ENCODE data around the gene CTNNA1. TPM values are rescaled to one million over a fixed set of nuclear protein-coding genes. Genes with fewer than 3 reads are reported as not detected.

Gene CTNNA1
- total and polyA plus RNA-seq, 2 donors from 2014 or later: 177 to 463 TPM

DNA sequence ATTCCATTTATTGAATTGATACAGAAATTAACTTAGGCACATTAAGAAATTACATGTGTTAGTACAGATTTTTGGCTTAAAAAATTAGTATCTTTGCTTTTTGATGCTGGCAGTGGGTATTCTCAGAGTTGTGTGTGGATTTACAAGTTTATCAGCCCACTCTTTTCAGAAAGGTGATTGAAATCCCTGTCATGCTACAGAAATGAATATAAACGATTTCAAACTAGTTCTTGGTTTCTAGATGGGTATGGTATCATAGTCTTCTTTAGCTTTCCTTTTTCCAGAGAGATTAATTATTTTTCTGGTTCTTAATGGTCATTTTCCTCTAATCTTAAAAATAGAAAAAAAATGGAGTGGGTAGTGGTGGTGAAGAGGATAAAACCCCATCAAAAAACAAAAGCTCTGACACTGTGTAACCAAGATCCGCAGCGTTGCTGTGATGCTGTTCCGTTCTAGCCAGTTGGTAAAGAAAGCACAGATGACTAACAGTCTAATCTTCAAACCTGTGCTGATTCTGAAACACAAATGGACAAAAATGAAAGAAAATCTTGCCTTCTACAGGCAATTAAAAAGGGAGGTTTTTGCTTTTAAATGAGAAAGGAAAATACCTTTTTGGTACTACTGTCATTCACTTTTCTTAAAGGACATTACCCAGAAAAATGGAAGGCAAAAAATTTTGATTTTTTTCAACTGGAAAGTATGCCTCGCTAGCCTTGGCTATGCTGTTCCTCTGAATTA is 116.7 kb downstream of the CTNNA1 start:
- Histone ChIP-seq H3K4me3 (ENCODE audit: low read length in 3 of 3) (no peak overlapping the region), H3K4me1 (ENCODE audit: control insufficient read depth in 2 of 3, insufficient read depth in 2 of 3, low read depth in 1 of 3, low read length in 3 of 3) (peaks cover 3 to 8% (median 7%) of the 10 kb centered on the region in 3 donors), H3K9ac (ENCODE audit: low read length in 3 of 3) (no peak overlapping the region), H3K27ac (ENCODE audit: low read depth in 2 of 2, low read length in 2 of 2) (no peak overlapping the region), H3K9me3 (ENCODE audit: control insufficient read depth in 2 of 3, insufficient read depth in 1 of 3, low read length in 3 of 3) (no peaks in the 10 kb centered on the region), H3K36me3 (ENCODE audit: control insufficient read depth in 2 of 3, insufficient read depth in 3 of 3, low read length in 3 of 3) (no peaks in the 10 kb centered on the region), H3K27me3 (ENCODE audit: control insufficient read depth, insufficient read depth, low read length) (no peaks in the 10 kb centered on the region)
- TF ChIP-seq, protein P1, sequence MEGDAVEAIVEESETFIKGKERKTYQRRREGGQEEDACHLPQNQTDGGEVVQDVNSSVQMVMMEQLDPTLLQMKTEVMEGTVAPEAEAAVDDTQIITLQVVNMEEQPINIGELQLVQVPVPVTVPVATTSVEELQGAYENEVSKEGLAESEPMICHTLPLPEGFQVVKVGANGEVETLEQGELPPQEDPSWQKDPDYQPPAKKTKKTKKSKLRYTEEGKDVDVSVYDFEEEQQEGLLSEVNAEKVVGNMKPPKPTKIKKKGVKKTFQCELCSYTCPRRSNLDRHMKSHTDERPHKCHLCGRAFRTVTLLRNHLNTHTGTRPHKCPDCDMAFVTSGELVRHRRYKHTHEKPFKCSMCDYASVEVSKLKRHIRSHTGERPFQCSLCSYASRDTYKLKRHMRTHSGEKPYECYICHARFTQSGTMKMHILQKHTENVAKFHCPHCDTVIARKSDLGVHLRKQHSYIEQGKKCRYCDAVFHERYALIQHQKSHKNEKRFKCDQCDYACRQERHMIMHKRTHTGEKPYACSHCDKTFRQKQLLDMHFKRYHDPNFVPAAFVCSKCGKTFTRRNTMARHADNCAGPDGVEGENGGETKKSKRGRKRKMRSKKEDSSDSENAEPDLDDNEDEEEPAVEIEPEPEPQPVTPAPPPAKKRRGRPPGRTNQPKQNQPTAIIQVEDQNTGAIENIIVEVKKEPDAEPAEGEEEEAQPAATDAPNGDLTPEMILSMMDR (IDR thresholded peaks at IDR 0.05; ENCODE audit: borderline replicate concordance, extremely low read depth, insufficient read depth): no peak
- intact Hi-C loops (cut with DNase I): no loop called here
- DNase-seq (no peak), FAIRE-seq (no peak)

DNA sequence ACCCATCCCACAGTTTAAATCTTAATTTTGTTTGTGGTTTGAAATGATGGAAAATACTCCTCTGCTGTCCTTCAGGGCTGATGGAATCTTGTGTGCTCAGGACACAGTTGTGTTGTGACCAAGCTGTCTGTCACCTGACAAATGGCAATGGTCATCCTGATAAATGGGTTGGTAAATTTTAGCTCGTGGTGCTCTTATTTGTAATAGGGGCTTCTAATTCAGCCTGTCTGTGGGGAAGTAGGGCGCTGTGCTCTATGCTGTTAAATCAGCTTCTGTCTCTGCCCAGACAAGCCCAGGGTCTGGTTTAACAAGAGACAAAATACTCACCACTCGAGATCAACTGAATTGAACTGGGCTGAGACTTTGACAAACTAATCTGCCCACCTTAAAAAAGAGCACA is 117.4 kb downstream of the CTNNA1 start:
- peaks cover 3 to 8% (median 7%) of the 10 kb centered on the region in 3 donors for H3K4me1 ChIP-seq (ENCODE audit: control insufficient read depth in 2 of 3, insufficient read depth in 2 of 3, low read depth in 1 of 3, low read length in 3 of 3)
- no peak overlapping the region for H3K9ac ChIP-seq (ENCODE audit: low read length in 3 of 3)

DNA sequence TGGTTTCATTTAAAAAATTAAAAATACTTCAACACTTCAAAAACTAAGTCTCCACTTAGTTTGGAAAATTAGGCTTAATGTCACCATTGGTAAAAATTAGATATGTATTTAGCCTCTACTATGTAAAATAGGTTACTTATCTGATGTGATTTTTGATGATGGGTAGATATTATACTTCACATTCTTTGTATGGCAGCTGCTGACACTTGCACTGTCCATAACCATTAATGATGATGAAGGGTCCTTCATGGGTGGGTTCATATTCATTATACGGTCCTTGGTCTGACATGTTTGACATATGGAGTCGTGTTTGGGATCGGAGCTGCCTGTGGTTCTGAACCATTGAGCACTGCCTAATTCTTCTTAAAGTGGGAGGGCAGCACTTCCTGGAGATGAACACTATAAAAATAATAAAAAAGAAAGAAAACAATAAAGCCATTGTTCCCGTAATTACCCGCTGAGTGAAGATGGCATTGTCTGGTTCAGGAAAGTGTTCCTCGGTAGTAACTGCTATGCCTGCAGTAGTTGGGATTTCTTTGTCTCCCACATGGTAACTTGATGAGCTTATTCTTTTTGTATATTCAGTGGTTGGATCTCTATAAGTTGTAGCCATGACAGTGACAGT is 119.7 kb downstream of the CTNNA1 start:
- FAIRE-seq: no peak
- Histone ChIP-seq H3K36me3 (ENCODE audit: control insufficient read depth in 2 of 3, insufficient read depth in 3 of 3, low read length in 3 of 3) (no peaks in the 10 kb centered on the region), H3K4me1 (ENCODE audit: control insufficient read depth in 2 of 3, insufficient read depth in 2 of 3, low read depth in 1 of 3, low read length in 3 of 3) (peaks cover 0 to 7% (median 2%) of the 10 kb centered on the region in 3 donors), H3K27me3 (ENCODE audit: control insufficient read depth, insufficient read depth, low read length) (no peaks in the 10 kb centered on the region), H3K9ac (ENCODE audit: low read length in 3 of 3) (no peak overlapping the region), H3K4me3 (ENCODE audit: low read length in 3 of 3) (no peak overlapping the region), H3K9me3 (ENCODE audit: control insufficient read depth in 2 of 3, insufficient read depth in 1 of 3, low read length in 3 of 3) (no peaks in the 10 kb centered on the region), H3K27ac (ENCODE audit: low read depth in 2 of 2, low read length in 2 of 2) (no peak overlapping the region)
- TF ChIP-seq, protein P1 (IDR thresholded peaks at IDR 0.05; ENCODE audit: borderline replicate concordance, extremely low read depth, insufficient read depth): no peak
- DNase-seq: peak in 2 of 5 donors; percentile 27 to 31
- intact Hi-C loops (cut with DNase I): no loop called here

More for the DNA sequence above, 117.4 kb downstream of the CTNNA1 start:
- TF ChIP-seq, protein P1 (IDR thresholded peaks at IDR 0.05; ENCODE audit: borderline replicate concordance, extremely low read depth, insufficient read depth): no peak
- FAIRE-seq (no peak), DNase-seq (no peak)
- Histone ChIP-seq H3K27ac (ENCODE audit: low read depth in 2 of 2, low read length in 2 of 2) (no peak overlapping the region), H3K27me3 (ENCODE audit: control insufficient read depth, insufficient read depth, low read length) (no peaks in the 10 kb centered on the region), H3K9me3 (ENCODE audit: control insufficient read depth in 2 of 3, insufficient read depth in 1 of 3, low read length in 3 of 3) (no peaks in the 10 kb centered on the region), H3K4me3 (ENCODE audit: low read length in 3 of 3) (no peak overlapping the region), H3K36me3 (ENCODE audit: control insufficient read depth in 2 of 3, insufficient read depth in 3 of 3, low read length in 3 of 3) (no peaks in the 10 kb centered on the region)
- intact Hi-C loops (cut with DNase I): no loop called here

All from kidney (tissue), 14 donors.